NCI-H510A (cell line): Measurements from ENCODE around the gene TMEM25.
"Not testable (repeated sequence)": the region's sequence is repeated elsewhere in the genome, so short reads cannot be mapped to it uniquely, and the experiment has no call there.

ENCODE experiments used
- DNase-seq: peaks from one replicate; lab custom pipeline; 2025; lab: John Stamatoyannopoulos, UW

TMEM25 gene

GRCh38 chr11:118532091-118532490 is 1.1 kb downstream of the TMEM25 start:
- DNase-seq = no peak

- DNase-seq = no peak
Measured at GRCh38 chr11:118532852-118533768, 2.1 kb downstream of the TMEM25 start.

- DNase-seq = no peak
Measured at GRCh38 chr11:118533769-118534729, 3.1 kb downstream of the TMEM25 start.

- no peak for DNase-seq
Measured at GRCh38 chr11:118535261-118535660, 4.3 kb downstream of the TMEM25 start.

GRCh38 chr11:118536726-118537125 is 5.7 kb downstream of the TMEM25 start:
- no peak for DNase-seq

GRCh38 chr11:118537409-118537980 is 6.5 kb downstream of the TMEM25 start:
- DNase-seq = no peak

- DNase-seq = no peak
Measured at GRCh38 chr11:118544010-118544646, 13.1 kb downstream of the TMEM25 start.

GRCh38 chr11:118544647-118545010 is 13.6 kb downstream of the TMEM25 start:
- no peak for DNase-seq

GRCh38 chr11:118545533-118545932 is 14.5 kb downstream of the TMEM25 start:
- DNase-seq = no peak

GRCh38 chr11:118547132-118547531 is 16.1 kb downstream of the TMEM25 start:
- DNase-seq = no peak

GRCh38 chr11:118552341-118552740 is 21.3 kb downstream of the TMEM25 start:
- no peak for DNase-seq

GRCh38 chr11:118560806-118561205 is 29.8 kb downstream of the TMEM25 start:
- DNase-seq = no peak

- DNase-seq = no peak
Measured at GRCh38 chr11:118565051-118565450, 34.1 kb downstream of the TMEM25 start.

- DNase-seq = no peak
Measured at GRCh38 chr11:118569670-118570069, 38.7 kb downstream of the TMEM25 start.

- no peak for DNase-seq
Measured at GRCh38 chr11:118570787-118571186, 39.8 kb downstream of the TMEM25 start.

GRCh38 chr11:118571701-118572060 is 40.7 kb downstream of the TMEM25 start:
- DNase-seq = not testable (repeated sequence)

- peak; percentile 81 for DNase-seq
Measured at GRCh38 chr11:118572061-118572980, 41.3 kb downstream of the TMEM25 start, which contains the start of gene ARCN1. ARCN1 (plus strand) TSS chr11:118572409; CDS start chr11:118572548, 139 bp downstream.

GRCh38 chr11:118572981-118573550 is 42.1 kb downstream of the TMEM25 start:
- DNase-seq = no peak

- DNase-seq = no peak
Measured at GRCh38 chr11:118574636-118575035, 43.6 kb downstream of the TMEM25 start.

- DNase-seq = not testable (repeated sequence)
Measured at GRCh38 chr11:118577995-118578394, 47.0 kb downstream of the TMEM25 start.
